Activated effector memory CD4-positive, alpha-beta T cell treated with Interleukin-2 at 50 U/mL for 16 hours (primary cell): Measurements from ENCODE around the gene NHS.
"Not testable (repeated sequence)": the region's sequence is repeated elsewhere in the genome, so short reads cannot be mapped to it uniquely, and the experiment has no call there.

Experiments used
- DNase-seq: peaks from one replicate; pipeline ENCODE4 v3.0.0-alpha.2; 2020

NHS gene

DNA sequence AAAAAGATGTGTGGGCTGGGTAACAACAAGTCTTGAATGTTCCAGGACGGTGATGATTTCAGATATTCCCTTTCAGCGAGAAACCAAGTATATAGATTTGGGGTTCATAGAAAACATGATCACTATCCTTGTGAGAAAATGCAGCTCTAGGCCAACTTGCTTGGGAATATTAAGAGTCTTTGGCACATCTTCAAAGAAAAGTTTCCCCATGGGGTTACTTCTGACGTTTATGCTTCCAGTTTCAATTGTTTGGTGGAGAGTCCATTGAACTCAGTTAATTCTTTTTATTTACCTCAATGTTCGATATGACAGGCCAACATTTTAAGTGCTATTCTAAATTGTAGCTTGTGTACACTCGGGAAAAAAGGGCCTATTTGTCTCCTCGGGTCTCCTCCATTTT, 126.7 kb downstream of the NHS start:
- DNase-seq = no peak

- DNase-seq = not testable (repeated sequence)
These were observed 131.4 kb downstream of the NHS start for GRCh38 chrX:17506352-17506751.

DNA sequence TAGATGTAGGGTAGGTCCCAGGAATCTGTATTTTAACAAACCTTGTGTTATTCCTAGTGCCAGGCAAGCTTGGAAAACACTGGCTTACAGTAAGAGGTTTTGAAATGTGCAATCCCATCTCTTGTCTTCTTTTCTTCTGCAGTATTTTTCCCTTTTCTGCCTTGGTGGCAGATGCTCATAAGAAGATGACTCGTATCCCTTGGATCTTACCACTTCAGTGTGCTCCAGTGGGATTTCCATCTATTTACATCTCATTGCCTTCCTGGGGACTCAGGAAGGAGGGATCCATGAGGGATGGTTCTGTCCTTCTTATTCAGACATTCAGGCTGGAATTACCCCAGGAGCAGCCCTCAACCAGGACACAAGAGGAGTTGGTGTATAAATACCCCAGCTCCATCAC, 136.6 kb downstream of the NHS start:
- DNase-seq = no peak

- DNase-seq = no peak
These were observed 144.4 kb downstream of the NHS start for GRCh38 chrX:17519358-17519757.

GRCh38 chrX:17520016-17520615, 145.1 kb downstream of the NHS start:
- no peak for DNase-seq

DNA sequence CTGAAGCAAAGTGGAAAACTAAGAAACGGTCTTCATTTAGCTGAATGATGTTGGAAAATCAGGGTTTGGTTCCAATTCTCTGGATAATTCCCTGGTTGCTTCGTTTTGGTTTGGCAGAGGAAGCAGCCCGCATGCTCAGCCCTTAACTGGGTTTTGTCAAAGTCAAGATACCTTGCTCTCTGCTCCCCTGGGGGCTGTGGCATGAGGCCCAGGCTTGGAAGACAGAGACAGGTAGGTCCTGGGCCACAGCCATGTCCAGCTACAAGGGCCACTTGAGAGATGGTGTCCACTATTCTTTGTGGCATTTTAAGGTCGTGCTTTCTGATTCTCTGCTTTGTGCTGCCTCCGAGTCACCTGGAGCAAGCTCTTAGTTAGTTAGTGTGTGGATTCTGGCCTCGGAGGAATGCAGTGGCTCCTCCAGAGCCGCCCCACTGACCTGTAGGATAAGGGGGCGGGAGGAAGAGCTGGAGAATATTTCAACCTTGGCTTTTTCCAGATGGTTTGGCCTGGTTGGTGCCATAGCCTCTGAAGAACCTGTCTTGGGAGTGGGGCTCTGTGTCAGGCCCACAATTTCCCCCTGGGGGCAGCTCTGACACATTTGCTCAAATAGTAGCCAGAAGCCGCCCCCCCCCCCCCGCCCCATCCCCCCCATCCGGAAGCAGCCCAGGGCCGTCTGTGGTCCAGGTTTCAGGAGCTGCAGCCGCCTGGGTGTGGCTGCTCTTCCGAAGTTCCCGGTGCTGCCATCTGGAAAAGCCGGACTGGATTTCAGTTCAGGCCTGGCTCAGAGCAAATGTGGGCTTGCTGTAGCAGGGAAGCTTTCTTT, 147.1 kb downstream of the NHS start:
- DNase-seq = no peak

DNA sequence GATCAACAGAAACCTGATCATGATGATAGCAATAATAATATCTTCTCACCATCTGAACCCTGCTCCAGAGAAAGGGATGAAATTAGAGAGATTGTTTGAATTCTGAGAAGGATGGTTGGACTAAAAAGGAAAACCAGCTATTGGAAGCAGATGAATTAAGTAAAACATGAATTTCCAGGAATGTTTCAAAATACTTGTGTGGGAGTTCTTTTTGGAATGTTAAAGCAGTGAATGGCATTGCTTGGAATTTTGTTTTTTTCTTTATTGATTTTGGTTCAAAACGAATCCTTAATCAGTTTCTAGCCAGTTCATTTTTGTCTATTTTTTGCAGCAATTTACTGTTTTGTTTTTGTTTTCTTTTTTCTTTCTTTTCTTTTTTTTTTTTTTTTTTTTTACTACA, 150.3 kb downstream of the NHS start:
- DNase-seq = no peak

- DNase-seq = no peak
These were observed 151.0 kb downstream of the NHS start for GRCh38 chrX:17525762-17526555.

- DNase-seq = no peak
These were observed 152.2 kb downstream of the NHS start for GRCh38 chrX:17527135-17527701.

DNA sequence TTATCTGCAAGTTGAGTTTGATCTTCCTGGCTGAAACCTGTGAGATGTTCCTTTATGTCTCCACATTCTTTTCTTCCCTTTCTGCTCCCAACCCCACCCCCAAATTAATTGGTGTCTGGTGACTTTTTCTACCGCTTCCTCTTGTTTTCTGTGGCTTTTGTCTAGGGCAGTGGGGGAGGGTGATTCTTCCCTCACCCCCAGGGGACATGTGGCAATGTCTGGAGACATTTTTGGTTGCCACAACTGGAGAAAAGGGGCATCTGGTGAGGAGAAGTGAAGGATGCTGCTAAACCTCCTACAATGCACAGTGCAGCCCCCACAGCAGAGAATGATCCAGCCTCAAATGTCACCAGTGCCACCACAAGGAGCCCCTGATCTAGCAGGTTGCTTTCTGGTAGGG, 152.9 kb downstream of the NHS start:
- DNase-seq = no peak

- no peak for DNase-seq
These were observed 154.2 kb downstream of the NHS start for GRCh38 chrX:17529151-17529745.

GRCh38 chrX:17531500-17531899, 156.5 kb downstream of the NHS start:
- DNase-seq = no peak

DNA sequence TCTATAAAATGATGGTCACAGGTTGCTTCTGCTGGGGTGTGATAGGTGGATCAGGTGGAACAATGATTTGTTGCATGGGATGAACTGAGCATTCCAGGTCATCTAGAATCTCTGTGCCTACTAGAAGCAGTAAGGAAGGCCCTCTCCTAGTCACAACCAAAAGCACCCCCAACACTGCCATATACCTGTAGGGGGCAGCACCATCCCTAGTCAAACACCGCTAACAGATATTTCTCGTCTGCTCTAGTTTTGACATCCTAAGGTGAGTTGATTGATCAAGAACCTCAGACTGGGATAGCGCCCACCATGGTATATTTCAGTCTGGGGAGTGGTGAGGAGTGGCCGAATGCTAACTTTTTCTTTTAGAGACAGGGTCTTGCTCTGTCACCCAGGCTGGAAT, 160.2 kb downstream of the NHS start:
- no peak for DNase-seq

- DNase-seq = no peak
These were observed 162.8 kb downstream of the NHS start for GRCh38 chrX:17537723-17538243.

DNA sequence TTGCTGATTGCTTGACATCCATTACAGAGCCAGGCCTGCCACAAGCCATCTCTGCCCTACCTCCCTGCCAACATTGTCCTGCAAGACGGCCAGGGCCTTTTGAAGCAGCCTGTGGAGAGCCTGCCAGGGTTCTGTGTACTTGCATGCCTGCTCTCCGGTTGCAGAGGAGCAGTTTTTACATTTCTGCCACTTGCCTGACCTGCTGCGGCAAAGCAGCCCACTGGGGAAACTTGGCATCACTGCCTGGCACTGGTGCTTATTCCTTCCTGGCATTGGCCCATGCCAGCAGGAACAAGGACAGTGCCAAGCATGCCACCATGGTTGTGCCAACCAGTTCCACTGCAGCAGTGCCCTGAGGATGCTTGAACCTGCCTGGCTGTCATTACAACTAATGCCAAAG, 167.1 kb downstream of the NHS start:
- DNase-seq = no peak

DNA sequence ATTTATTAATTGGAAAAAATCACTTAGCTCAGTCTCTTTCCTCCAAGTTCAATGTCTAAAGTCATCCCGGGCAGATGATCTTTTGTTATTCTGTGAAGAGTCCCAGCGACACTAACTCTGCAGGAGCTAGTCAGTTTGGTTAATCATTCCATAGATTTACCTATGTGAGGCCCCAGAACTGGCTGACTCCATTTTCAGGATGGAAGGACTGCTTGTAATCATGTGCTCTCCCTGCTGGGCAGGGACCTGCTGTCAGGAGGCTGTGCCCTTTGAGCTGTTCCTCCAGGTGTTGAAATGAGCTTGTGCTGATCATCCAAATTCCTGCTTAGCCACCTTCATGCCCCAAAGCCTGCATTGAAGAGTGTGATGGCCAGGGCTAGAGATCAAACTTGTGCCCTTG, 169.8 kb downstream of the NHS start:
- no peak for DNase-seq

GRCh38 chrX:17546356-17546755, 171.4 kb downstream of the NHS start:
- no peak for DNase-seq

GRCh38 chrX:17547658-17548057, 172.7 kb downstream of the NHS start:
- DNase-seq = no peak

GRCh38 chrX:17549107-17549651, 174.2 kb downstream of the NHS start:
- no peak for DNase-seq

GRCh38 chrX:17550011-17550410, 175.0 kb downstream of the NHS start:
- DNase-seq = no peak

GRCh38 chrX:17552044-17552650, 177.1 kb downstream of the NHS start:
- no peak for DNase-seq

DNA sequence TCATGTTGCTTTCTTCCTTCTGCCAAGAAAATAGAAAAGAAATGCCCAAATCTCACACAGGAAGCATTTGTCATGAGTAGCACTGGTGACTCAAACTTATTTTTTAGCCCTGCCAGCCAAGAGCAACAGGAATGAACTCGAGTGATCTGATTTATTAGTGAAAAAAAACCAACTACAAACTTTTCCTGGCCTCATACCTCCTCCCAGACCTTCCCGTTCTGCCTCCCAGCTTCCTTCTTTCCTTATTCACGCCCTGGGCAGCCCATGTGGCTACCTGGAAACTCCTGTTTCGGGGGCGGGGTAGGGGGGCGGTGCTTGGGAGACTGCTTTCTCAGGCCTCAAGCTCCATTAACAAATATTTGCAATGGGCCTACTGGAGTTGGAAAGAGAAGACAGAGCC, 178.5 kb downstream of the NHS start:
- DNase-seq = no peak
